OCI-LY7 (cell line): ENCODE measurements around the gene EDAR. TPM values are rescaled to one million over a fixed set of nuclear protein-coding genes. Genes with fewer than 3 reads are reported as not detected.

Experiments used
- BruUV-seq: library from RNA; stranded (reverse); fragments of 400-500 nt; replicated peaks from 2 replicates; lab custom pipeline; 2021; lab: Mats Ljungman, UMichigan
- CTCF ChIA-PET: fragments of 300-600 bp; sonication (Branson Sonifier 250); formaldehyde crosslinking; loops from one replicate; lab custom pipeline; 2022; ENCODE audit warnings: antibody characterized with exemption; ENCODE audit not compliant: unreplicated experiment; lab: Charles Lee
- POLR2A ChIA-PET: fragments of 300-600 bp; sonication (Branson Sonifier 250); formaldehyde crosslinking; loops from one replicate; lab custom pipeline; 2022; ENCODE audit warnings: antibody characterized with exemption; lab: Charles Lee
- DNase-seq: peaks from one replicate; pipeline ENCODE4 v3.0.0-alpha.2; 2015; ENCODE audit warnings: low spot score
- H2AFZ ChIP-seq: fragments of 200-600 bp; sonication (generic), shearing (Covaris generic); 2 replicates; pipeline ENCODE4 v1.6.1; 2014; ENCODE audit warnings: mild to moderate bottlenecking, antibody characterized with exemption, low read length, moderate library complexity
- H3K27ac ChIP-seq: fragments of 200-600 bp; sonication (generic); 2 replicates; pipeline ENCODE4 v1.5.1; 2014; ENCODE audit warnings: mixed run types, low read depth, mild to moderate bottlenecking, moderate library complexity, low read length, inconsistent platforms; ENCODE audit not compliant: poor library complexity, severe bottlenecking
- H3K36me3 ChIP-seq: fragments of 200-600 bp; sonication (generic); 2 replicates; pipeline ENCODE4 v1.6.1; 2014; ENCODE audit warnings: mild to moderate bottlenecking, antibody characterized with exemption, low read length, moderate library complexity, mixed read lengths; ENCODE audit not compliant: insufficient read depth
- H3K4me1 ChIP-seq: fragments of 200-600 bp; sonication (generic); 2 replicates; pipeline ENCODE4 v1.5.1; 2014; ENCODE audit warnings: mild to moderate bottlenecking, low read length; ENCODE audit not compliant: insufficient read depth, poor library complexity, severe bottlenecking
- H3K4me2 ChIP-seq: fragments of 200-600 bp; sonication (generic); 2 replicates; pipeline ENCODE4 v1.6.1; 2014; ENCODE audit warnings: mild to moderate bottlenecking, low read length
- H3K4me3 ChIP-seq: fragments of 200-600 bp; sonication (generic); 2 replicates; pipeline ENCODE4 v1.5.1; 2014; ENCODE audit warnings: mild to moderate bottlenecking, low read depth, low read length; ENCODE audit not compliant: poor library complexity, severe bottlenecking
- H3K79me2 ChIP-seq: fragments of 200-600 bp; sonication (generic); 2 replicates; pipeline ENCODE4 v1.6.1; 2016; ENCODE audit warnings: low read depth, mild to moderate bottlenecking, low read length, moderate library complexity, mixed read lengths; ENCODE audit not compliant: insufficient read depth
- H3K9me2 ChIP-seq: fragments of 200-600 bp; sonication (generic); 2 replicates; pipeline ENCODE4 v1.6.1; 2016; ENCODE audit warnings: mild to moderate bottlenecking, low read length, mixed read lengths; ENCODE audit not compliant: insufficient read depth
- H3K9me3 ChIP-seq: fragments of 200-600 bp; sonication (generic); 2 replicates; pipeline ENCODE4 v1.6.1; 2014; ENCODE audit warnings: mild to moderate bottlenecking, mixed run types, low read length, mixed read lengths
- H4K20me1 ChIP-seq: fragments of 200-600 bp; sonication (generic); 2 replicates; pipeline ENCODE4 v1.6.1; 2014; ENCODE audit warnings: mild to moderate bottlenecking, antibody characterized with exemption, low read length, moderate library complexity, mixed read lengths; ENCODE audit not compliant: insufficient read depth
- CTCF ChIP-seq: fragments of 200-600 bp; sonication (generic); conservative IDR thresholded peaks from 2 replicates; pipeline ENCODE4 v1.5.1; 2014; ENCODE audit warnings: mild to moderate bottlenecking, antibody characterized with exemption, low read length, moderate library complexity, mixed read lengths
- EZH2phosphoT487 ChIP-seq: fragments of 200-600 bp; sonication (generic); IDR thresholded peaks from 2 replicates; pipeline ENCODE4 v1.6.1; 2018; ENCODE audit warnings: low read depth, borderline replicate concordance, mild to moderate bottlenecking, mixed run types, antibody characterized with exemption, low read length, moderate library complexity, mixed read lengths
- intact Hi-C: fragments of 100-400 bp; cut with micrococcal nuclease; formaldehyde crosslinking; loops from one replicate; pipeline ENCODE4 v1.10.0; 2022; ENCODE audit not compliant: unreplicated experiment
- total RNA-seq, 2 experiments: library from RNA; depleted of rRNA in 1 of 2; stranded (reverse); fragments of >200 nt in 1 of 2; shearing (Covaris generic) in 1 of 2; gene quantifications; 2 replicates each; pipeline ENCODE4 v1.2.3, GENCODE V29; 2014 to 2022

Gene EDAR
- total RNA-seq, 2 experiments from 2014 or later, result not detected

DNA sequence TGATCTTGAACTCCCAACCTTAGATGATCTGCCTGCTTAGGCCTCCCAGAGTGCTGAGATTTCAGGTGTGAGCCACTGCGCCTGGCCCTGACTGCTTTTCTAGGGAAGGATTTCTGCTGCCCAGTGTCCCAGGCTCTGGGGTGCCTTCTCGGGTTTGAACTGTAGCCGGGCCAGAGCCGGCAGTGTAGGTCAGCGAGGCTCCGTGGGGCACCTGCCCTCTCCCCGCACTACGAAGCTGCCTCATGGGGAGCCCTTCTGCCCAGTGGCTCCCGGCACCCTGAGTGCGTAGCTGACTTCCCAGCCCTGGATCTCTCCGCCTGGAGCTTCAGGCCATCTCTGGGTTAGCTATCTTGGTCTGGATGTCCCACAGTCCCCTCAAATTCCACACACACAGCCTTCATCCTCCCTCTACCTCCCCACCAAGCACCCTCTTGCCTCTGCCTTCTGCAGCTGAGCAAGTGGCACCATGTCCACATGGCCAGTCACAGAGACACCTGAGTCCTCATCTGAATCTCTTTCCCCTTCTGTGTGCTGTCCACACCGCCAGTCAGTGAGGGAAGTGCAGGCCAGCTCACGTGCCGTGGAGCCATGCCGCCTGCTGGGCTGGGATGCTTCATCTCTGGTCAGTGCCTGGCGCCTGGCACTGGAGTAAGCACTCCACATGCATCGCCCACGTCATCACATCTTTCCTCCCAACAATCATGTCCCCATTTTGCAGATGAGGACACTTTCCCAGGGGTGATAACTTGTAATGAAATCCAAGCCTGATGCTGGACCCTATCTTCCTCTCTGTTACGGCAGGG lies 69.2 kb downstream of the EDAR start:
- ChIA-PET CTCF (no interaction called here), POLR2A (no interaction called here)
- Histone ChIP-seq H3K79me2 (no peaks in the 10 kb centered on the region), H2AFZ (no peak overlapping the region), H3K36me3 (no peaks in the 10 kb centered on the region), H3K9me3 (no peaks in the 10 kb centered on the region), H3K4me2 (no peak overlapping the region), H3K9me2 (no peaks in the 10 kb centered on the region), H3K27ac (no peak overlapping the region), H3K4me1 (no peaks in the 10 kb centered on the region), H3K4me3 (no peak overlapping the region), H4K20me1 (no peaks in the 10 kb centered on the region)
- TF ChIP-seq EZH2phosphoT487 (no peak), CTCF (no peak)
- no TSS peak for BruUV-seq
- DNase-seq, result no peak
- intact Hi-C loops, result no loop called here

DNA sequence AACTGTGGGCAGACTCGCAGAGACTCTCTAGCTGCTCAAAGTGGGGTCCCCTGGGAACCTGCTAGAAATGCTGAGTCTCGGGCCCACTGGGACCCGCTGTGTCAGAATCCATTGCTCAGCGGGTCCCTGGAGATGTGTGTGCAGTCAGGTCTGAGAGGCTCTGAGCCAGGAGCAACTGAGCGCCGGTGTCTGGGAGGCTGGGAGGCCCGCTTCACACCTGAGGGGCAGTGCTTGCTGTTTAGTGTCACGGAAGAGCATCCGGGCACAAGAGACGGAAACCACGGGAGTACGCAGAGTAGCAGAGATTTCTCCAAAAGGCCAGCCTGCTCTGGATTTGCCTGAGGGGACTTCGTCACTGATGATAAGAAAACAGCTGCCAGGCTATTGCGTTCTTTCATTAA lies 70.1 kb downstream of the EDAR start:
- ChIA-PET CTCF (no interaction called here), POLR2A (no interaction called here)
- Histone ChIP-seq H3K4me3 (no peak overlapping the region), H3K79me2 (no peaks in the 10 kb centered on the region), H3K36me3 (no peaks in the 10 kb centered on the region), H2AFZ (no peak overlapping the region), H3K27ac (no peak overlapping the region), H4K20me1 (no peaks in the 10 kb centered on the region), H3K4me2 (no peak overlapping the region), H3K9me2 (no peaks in the 10 kb centered on the region), H3K4me1 (no peaks in the 10 kb centered on the region), H3K9me3 (no peaks in the 10 kb centered on the region)
- BruUV-seq, result no TSS peak
- intact Hi-C loops, result no loop called here
- TF ChIP-seq CTCF (no peak), EZH2phosphoT487 (no peak)
- DNase-seq, result no peak
